H9 (cell line): Measurements from ENCODE around the gene UBALD1. TPM values are rescaled to one million over a fixed set of nuclear protein-coding genes. Genes with fewer than 3 reads are reported as not detected.

Source experiments
- DNase-seq: peaks from one replicate; pipeline ENCODE4 v3.0.0-alpha.2; 2017
- H2AFZ ChIP-seq: one replicate; pipeline ENCODE4 v1.6.1; 2013; ENCODE audit warnings: mild to moderate bottlenecking, low read length, control low read depth, moderate library complexity
- H2AK5ac ChIP-seq: 2 replicates; pipeline ENCODE4 v1.6.1; 2013; ENCODE audit warnings: low read length, control low read depth, mixed read lengths; ENCODE audit not compliant: insufficient read length
- H2BK120ac ChIP-seq: one replicate; pipeline ENCODE4 v1.6.1; 2013; ENCODE audit warnings: low read depth, mild to moderate bottlenecking, low read length, control low read depth, inconsistent platforms; ENCODE audit not compliant: poor library complexity, severe bottlenecking
- H2BK12ac ChIP-seq: 2 replicates; pipeline ENCODE4 v1.6.1; 2013; ENCODE audit warnings: low read length, control low read depth, mixed read lengths, low read depth; ENCODE audit not compliant: insufficient read length
- H2BK15ac ChIP-seq: 2 replicates; pipeline ENCODE4 v1.6.1; 2013; ENCODE audit warnings: low read depth, low read length, control low read depth
- H2BK20ac ChIP-seq: one replicate; pipeline ENCODE4 v1.6.1; 2013; ENCODE audit warnings: low read depth, mild to moderate bottlenecking, low read length, control low read depth, inconsistent platforms; ENCODE audit not compliant: poor library complexity, severe bottlenecking
- H2BK5ac ChIP-seq: 2 replicates; pipeline ENCODE4 v1.6.1; 2013; ENCODE audit warnings: low read length, control low read depth, mixed read lengths; ENCODE audit not compliant: insufficient read length
- H3K14ac ChIP-seq: 2 replicates; pipeline ENCODE4 v1.6.1; 2013; ENCODE audit warnings: low read length, control low read depth; ENCODE audit not compliant: insufficient read depth
- H3K18ac ChIP-seq: 2 replicates; pipeline ENCODE4 v1.6.1; 2013; ENCODE audit warnings: low read depth, mild to moderate bottlenecking, mixed read lengths, low read length, control low read depth; ENCODE audit not compliant: insufficient read length
- H3K23ac ChIP-seq: 2 replicates; pipeline ENCODE4 v1.6.1; 2013; ENCODE audit warnings: low read length, control low read depth, mixed read lengths, low read depth; ENCODE audit not compliant: insufficient read length
- H3K23me2 ChIP-seq: 2 replicates; pipeline ENCODE4 v1.6.1; 2013; ENCODE audit warnings: low read depth, mild to moderate bottlenecking, mixed read lengths, low read length, control low read depth; ENCODE audit not compliant: insufficient read length, poor library complexity, severe bottlenecking
- H3K27ac ChIP-seq: 2 replicates; pipeline ENCODE4 v1.5.1; 2013; ENCODE audit warnings: low read length, control low read depth, mixed read lengths, low read depth; ENCODE audit not compliant: insufficient read length
- H3K27me3 ChIP-seq: 2 replicates; pipeline ENCODE4 v1.6.1; 2013; ENCODE audit warnings: low read length, control low read depth, inconsistent platforms; ENCODE audit not compliant: insufficient read depth
- H3K4ac ChIP-seq: 2 replicates; pipeline ENCODE4 v1.6.1; 2013; ENCODE audit warnings: low read depth, mild to moderate bottlenecking, control low read depth, inconsistent platforms, low read length, moderate library complexity
- H3K4me1 ChIP-seq: 2 replicates; pipeline ENCODE4 v1.6.1; 2013; ENCODE audit warnings: low read length, control low read depth, inconsistent platforms; ENCODE audit not compliant: insufficient read depth
- H3K4me2 ChIP-seq: 2 replicates; pipeline ENCODE4 v1.6.1; 2013; ENCODE audit warnings: low read length, control low read depth, mixed read lengths; ENCODE audit not compliant: insufficient read length, insufficient read depth
- H3K56ac ChIP-seq: 2 replicates; pipeline ENCODE4 v1.6.1; 2013; ENCODE audit warnings: low read depth, mild to moderate bottlenecking, mixed read lengths, low read length, control low read depth; ENCODE audit not compliant: insufficient read length
- H3K79me1 ChIP-seq: 2 replicates; pipeline ENCODE4 v1.6.1; 2013; ENCODE audit warnings: low read depth, mild to moderate bottlenecking, moderate library complexity, low read length, control low read depth, inconsistent platforms; ENCODE audit not compliant: insufficient read depth, poor library complexity, severe bottlenecking
- H3K79me2 ChIP-seq: 2 replicates; pipeline ENCODE4 v1.6.1; 2013; ENCODE audit warnings: low read length, control low read depth, inconsistent platforms; ENCODE audit not compliant: insufficient read depth
- H3K9ac ChIP-seq: 2 replicates; pipeline ENCODE4 v1.6.1; 2013; ENCODE audit warnings: low read length, control low read depth, mixed read lengths; ENCODE audit not compliant: insufficient read length; ENCODE audit errors: extremely low read depth
- H3K9me3 ChIP-seq: one replicate; pipeline ENCODE4 v1.6.1; 2013; ENCODE audit warnings: low read depth, low read length, inconsistent platforms; ENCODE audit not compliant: control insufficient read depth
- H3T11ph ChIP-seq: one replicate; pipeline ENCODE4 v1.6.1; 2013; ENCODE audit warnings: mild to moderate bottlenecking, low read length, control low read depth, inconsistent platforms
- H4K20me1 ChIP-seq: one replicate; pipeline ENCODE4 v1.6.1; 2013; ENCODE audit not compliant: control insufficient read depth, insufficient read length, insufficient read depth
- H4K5ac ChIP-seq: 2 replicates; pipeline ENCODE4 v1.6.1; 2013; ENCODE audit warnings: low read depth, mild to moderate bottlenecking, mixed read lengths, low read length, control low read depth; ENCODE audit not compliant: insufficient read length
- H4K8ac ChIP-seq: replicated peaks from 2 replicates; pipeline ENCODE4 v1.6.1; 2013; ENCODE audit warnings: low read length, control low read depth, mixed read lengths, low read depth; ENCODE audit not compliant: insufficient read length
- H4K91ac ChIP-seq: 2 replicates; pipeline ENCODE4 v1.6.1; 2013; ENCODE audit warnings: low read depth, mild to moderate bottlenecking, moderate library complexity, mixed read lengths, low read length, control low read depth; ENCODE audit not compliant: insufficient read length
- H3K27ac Mint-ChIP-seq, 3 experiments: 2 replicates in 2 of 3; 3 replicates in 1 of 3; pipeline ENCODE4 v1.8.0; 2020 to 2021; ENCODE audit warnings: mixed read lengths in 3 of 3, mild to moderate bottlenecking in 1 of 3, moderate library complexity in 1 of 3
- H3K27me3 Mint-ChIP-seq: 2 replicates; pipeline ENCODE4 v1.8.0; 2021; ENCODE audit warnings: low read depth, mild to moderate bottlenecking, moderate library complexity, mixed read lengths
- H3K36me3 Mint-ChIP-seq, 3 experiments: 2 replicates in 2 of 3; 3 replicates in 1 of 3; pipeline ENCODE4 v1.8.0; 2020 to 2021; ENCODE audit warnings: low read depth in 3 of 3, mixed read lengths in 3 of 3; ENCODE audit not compliant: insufficient read depth in 1 of 3
- H3K4me1 Mint-ChIP-seq, 2 experiments: 2 replicates each; pipeline ENCODE4 v1.8.0; 2020; ENCODE audit warnings: mixed read lengths in 2 of 2
- H3K4me3 Mint-ChIP-seq, 2 experiments: 2 replicates in 1 of 2; 3 replicates in 1 of 2; pipeline ENCODE4 v1.8.0; 2020 to 2021; ENCODE audit warnings: mild to moderate bottlenecking in 2 of 2, mixed read lengths in 2 of 2, moderate library complexity in 1 of 2
- H3K9me3 Mint-ChIP-seq, 2 experiments: 2 replicates in 1 of 2; 3 replicates in 1 of 2; pipeline ENCODE4 v1.8.0; 2020; ENCODE audit warnings: mild to moderate bottlenecking in 2 of 2, mixed read lengths in 2 of 2, moderate library complexity in 1 of 2
- CTCF ChIP-seq: fragments of 200-600 bp; sonication (generic); conservative IDR thresholded peaks from 3 replicates; pipeline ENCODE4 v1.8.0; 2021; ENCODE audit warnings: antibody characterized with exemption, mild to moderate bottlenecking
- WGBS: extraction: QIAGEN DNeasy Blood & Tissue Kit; methylation state at CpG from one replicate; pipeline ENCODE4 v1.1.7; 2013; ENCODE audit warnings: missing lambda C conversion rate, low lambda C conversion rate, mixed read lengths; ENCODE audit not compliant: insufficient read length; ENCODE audit errors: extremely low coverage; 5-methylcytosine and 5-hydroxymethylcytosine counted together
- total RNA-seq: library from RNA; stranded (reverse); gene quantifications from 2 replicates; pipeline ENCODE4 v1.2.1, GENCODE V29; 2021

The UBALD1 gene
- total RNA-seq, 1 experiment from 2014 or later, result 80.9 TPM

GRCh38 chr16:4656695-4657686, 42.3 kb upstream of the UBALD1 start:
- H2BK5ac ChIP-seq, result no peak overlapping the region
- H3K4me1 ChIP-seq, result no peaks in the 10 kb centered on the region
- Mint-ChIP-seq H3K9me3 (no peaks in the 10 kb centered on the region), H3K4me1 (no peaks in the 10 kb centered on the region), H3K27me3 (no peaks in the 10 kb centered on the region), H3K27ac (no peak overlapping the region), H3K36me3 (peaks cover 10 to 59% (median 32%) of the 10 kb centered on the region in 3 experiments; a peak in 6 of 7 replicates), H3K4me3 (no peak overlapping the region)
- H4K8ac ChIP-seq, result no peak overlapping the region
- no peak overlapping the region for H2AK5ac ChIP-seq
- H3K79me1 ChIP-seq, result no peaks in the 10 kb centered on the region
- H3K79me2 ChIP-seq, result no peaks in the 10 kb centered on the region
- H3K4me2 ChIP-seq, result no peak overlapping the region
- H2AFZ ChIP-seq, result no peak overlapping the region
- no peaks in the 10 kb centered on the region for H3K27me3 ChIP-seq
- TF ChIP-seq CTCF, result no peak
- H4K20me1 ChIP-seq, result no peaks in the 10 kb centered on the region
- no peak overlapping the region; the same call in 1 of the 2 replicates for H3K14ac ChIP-seq
- H2BK20ac ChIP-seq, result no peak overlapping the region
- H2BK12ac ChIP-seq, result no peak overlapping the region
- H4K91ac ChIP-seq, result no peak overlapping the region
- H3K23me2 ChIP-seq, result no peaks in the 10 kb centered on the region
- H3K23ac ChIP-seq, result no peak overlapping the region
- H2BK15ac ChIP-seq, result no peak overlapping the region
- no peaks in the 10 kb centered on the region for H3K9me3 ChIP-seq
- H3K27ac ChIP-seq, result no peak overlapping the region
- H3K9ac ChIP-seq, result no peak overlapping the region
- H3K56ac ChIP-seq, result no peak overlapping the region
- H3K4ac ChIP-seq, result no peak overlapping the region
- H3T11ph ChIP-seq, result no peak overlapping the region
- no CpG with 5 or more reads among the region's 25 CpGs for WGBS
- H3K18ac ChIP-seq, result no peak overlapping the region
- no peak for DNase-seq
- no peak overlapping the region for H2BK120ac ChIP-seq
- no peak overlapping the region for H4K5ac ChIP-seq
